GM21737 (cell line): ENCODE data around the gene PDCL3.

Source experiments
- ATAC-seq: cut with Tn5 transposase; IDR thresholded peaks from one replicate; pipeline ENCODE4 v1.9.1; 2021; ENCODE audit warnings: mild to moderate bottlenecking, moderate library complexity; ENCODE audit not compliant: unreplicated experiment

PDCL3 gene

DNA sequence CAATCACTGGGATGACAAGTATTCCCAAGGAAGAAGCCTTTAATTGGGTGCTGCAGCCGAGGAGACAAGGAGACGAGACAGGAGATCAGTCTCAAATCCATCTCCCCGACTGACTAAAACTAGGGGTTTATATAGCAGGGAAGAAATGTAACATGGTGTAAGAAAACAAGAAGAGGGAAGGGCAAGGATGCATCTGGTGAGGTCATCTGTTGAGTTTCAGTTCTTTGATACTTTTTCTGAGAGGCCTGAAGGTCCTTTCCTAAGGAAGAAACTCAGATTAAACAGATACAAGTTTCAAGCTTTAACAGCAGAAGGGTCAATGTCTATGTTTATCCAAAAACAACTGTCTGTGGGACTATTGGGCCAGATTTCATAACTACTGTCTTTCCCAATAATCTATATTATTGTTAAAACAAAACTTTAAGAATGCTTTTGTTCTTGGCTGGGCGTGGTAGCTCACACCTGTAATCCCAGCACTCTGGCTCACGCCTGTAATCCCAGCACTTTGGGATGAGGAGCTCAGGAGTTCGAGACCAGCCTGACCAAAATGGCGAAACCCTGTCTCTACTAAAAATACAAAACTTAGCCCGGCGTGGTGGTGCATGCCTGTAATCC lies 2.5 kb upstream of the PDCL3 start:
- ATAC-seq: no peak

DNA sequence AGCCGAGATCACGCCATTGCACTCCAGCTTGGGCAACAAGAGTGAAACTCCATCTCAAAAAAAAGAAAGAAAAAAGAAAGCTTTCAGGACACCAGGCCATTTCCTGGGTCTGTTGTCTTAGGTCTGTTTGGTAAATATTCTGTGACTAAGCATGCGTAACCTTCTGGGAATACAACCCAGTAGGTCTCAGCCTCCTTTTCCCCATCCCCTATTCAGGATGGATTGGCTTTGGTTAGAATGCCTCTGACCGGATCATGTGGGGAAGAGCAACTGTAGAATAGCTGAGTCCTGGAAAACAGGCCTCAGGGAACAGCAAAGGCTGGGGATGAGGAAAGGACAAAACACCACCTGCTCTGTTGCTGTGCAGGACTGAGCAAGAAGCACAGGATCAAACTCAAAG lies 1.6 kb upstream of the PDCL3 start:
- no peak for ATAC-seq

DNA sequence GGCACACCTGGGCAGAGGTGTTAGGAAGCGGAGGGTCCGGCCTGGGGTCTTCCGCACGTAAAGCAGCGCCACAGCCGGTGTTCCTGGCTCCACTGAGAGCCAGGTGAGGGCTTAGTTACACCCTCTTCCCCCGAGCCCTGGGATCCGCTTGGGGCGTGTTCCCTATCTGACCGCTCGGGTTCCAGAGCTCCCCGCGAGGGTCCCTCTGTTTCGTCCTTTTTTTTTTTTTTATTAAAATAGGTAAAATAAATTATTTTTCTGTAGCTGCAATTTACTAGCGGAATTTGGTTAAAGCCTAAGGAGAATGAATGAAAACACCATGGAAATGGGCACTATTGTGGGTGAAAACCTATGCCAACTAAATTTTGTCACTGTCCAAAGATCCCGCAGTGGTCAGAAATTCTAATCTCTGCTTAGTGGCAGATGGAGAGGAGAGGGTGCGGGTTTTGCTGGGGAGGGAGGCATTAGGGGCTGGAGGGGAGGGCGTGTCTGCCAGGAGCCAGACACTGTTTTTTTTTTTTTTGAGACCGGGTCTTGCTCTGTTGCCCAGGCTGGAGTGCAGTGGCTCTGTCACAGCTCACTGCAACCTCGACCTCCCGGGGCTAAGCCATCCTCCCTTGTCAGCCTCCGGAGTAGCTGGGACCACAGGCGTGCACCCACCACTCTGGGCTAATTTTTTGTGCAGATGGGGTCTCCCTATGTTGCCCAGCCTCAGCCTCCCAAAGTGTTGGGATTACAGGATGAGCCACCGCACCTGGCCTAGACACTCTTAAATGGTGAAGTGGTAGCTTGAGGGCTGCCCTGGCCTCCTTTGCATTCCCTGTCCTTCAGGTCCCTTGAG lies 834 bp downstream of the PDCL3 start:
- ATAC-seq: peak; percentile 6

GRCh38 chr2:100568989-100569388 lies 6.2 kb downstream of the PDCL3 start:
- no peak for ATAC-seq

DNA sequence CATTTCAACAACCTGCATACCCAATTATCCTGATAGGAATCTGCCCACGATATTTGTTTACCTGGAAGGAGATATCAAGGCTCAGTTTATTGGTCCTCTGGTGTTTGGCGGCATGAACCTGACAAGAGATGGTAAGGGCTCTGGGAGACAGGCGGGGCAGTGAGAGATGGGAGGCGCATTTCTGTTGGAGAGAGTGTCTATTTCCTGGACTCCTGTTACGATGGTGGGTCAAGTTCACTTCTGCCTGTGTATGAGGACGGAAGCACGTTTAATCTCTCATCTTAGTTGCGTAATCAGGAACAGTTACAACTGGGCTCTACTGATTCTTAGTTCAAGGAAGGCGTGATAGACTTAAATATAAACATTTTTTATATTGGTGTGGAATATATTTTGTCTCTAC lies 8.9 kb downstream of the PDCL3 start:
- ATAC-seq: no peak

DNA sequence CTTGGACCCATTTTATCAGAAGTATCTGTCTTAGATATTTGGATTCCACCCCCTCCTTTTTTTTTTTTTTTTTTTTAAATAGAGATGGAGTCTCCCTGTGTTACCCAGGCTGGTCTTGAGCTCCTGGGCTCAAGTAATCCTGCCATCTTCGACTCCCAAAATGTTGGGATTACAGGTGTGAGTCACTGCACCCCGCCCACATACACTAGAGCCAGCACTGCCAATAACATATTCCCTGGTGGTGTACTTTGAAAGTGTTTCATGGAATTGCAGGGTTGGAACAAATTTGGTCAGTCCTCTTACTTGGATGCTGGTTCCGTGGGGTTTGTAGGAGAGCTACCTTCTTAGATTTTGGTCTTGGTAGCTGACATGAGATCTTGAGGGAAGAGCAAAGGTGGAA lies 15.0 kb downstream of the PDCL3 start:
- ATAC-seq: no peak

DNA sequence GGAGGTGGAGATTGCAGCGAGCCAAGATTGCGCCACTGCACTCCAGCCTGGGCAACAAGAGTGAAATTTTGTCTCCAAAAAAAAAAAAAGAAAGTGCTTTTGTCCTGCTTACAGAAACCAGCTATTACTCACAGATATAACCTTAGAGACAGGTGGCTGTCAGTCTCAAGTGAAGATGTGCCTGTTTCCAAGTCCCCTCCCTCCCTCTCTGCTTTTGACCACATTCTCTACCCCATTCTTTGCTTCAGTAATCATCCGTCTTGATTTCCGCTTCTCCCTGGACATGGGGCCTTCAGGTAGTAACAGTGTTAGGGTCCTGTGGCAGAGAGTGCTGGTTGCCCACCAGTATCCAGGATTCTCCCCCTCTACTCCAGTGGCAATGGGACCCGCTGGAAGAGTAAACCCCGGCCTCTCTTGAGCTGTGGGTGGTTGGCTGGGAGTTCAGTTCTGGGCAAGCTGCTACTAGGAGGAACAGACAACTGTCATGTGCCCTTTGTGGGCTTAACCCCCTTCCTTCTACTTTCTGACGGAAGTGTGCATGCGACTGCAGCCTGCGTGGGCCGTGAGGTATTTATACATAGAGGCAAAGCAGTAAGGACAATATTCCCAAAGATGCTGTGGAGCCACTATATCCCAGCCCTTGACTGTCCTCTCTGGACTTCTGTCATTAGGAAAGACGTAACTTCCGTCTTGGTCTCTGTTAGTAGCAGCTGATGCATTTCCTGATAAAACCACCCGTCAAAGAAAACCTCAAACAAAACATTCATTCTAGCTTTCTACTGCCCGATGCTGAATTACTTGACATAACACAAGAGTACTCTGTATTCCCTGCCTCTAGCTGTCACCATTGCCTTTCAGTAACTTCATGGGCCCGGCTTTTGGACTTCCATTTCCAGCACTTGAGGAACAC lies 17.8 kb downstream of the PDCL3 start:
- peak; percentile 65 for ATAC-seq

DNA sequence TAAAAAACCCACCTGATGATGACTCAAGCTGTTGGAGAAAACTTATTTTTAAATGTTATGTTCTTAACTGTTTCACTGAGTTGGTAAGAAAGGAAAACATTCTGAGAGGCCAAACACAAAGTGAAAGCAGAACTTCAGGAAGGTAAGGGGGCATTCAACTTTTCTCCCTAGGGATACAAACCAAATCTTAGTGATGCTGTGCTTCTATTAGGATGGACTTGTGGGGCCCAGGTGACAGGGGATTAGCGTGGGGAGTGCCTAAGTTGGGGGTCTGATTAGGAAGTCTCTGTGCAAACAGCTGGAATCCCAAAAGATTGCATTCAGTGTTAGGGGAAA lies 18.5 kb downstream of the PDCL3 start:
- peak; percentile 12 for ATAC-seq

- ATAC-seq: no peak
Measured at GRCh38 chr2:100584816-100585215, 22.0 kb downstream of the PDCL3 start.

DNA sequence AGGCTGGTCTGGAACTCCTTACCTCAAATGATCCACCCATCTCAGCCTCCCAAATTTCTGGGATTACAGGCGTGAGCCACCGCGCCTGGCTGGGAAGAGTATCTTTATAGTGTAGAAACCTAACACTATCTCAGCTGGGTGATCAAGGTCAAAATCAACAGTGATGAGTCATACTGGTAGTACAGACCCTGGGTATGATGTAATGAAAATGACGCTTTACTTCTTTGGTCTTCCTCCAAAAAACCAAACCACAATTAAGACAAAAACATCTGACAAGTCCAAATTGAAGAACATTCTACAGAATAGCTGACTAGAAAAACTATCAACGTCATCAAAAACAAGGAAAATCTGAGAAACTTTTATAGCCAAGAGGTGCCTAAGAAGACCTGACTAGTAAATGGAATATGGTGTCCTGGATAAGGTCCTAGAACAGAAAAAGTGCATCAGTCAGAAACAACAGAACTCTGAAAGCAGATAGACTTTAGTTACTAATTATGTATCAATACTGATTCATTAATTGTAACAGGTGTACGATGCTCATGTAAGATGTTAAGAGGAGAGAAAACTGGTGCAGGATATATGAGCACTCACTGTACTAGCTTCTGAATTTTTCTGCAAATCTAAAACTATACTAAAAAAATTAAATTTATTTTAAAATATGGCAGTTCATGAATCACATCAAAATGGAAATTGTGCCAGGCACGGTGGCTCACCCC lies 25.4 kb downstream of the PDCL3 start:
- ATAC-seq: peak; percentile 68

DNA sequence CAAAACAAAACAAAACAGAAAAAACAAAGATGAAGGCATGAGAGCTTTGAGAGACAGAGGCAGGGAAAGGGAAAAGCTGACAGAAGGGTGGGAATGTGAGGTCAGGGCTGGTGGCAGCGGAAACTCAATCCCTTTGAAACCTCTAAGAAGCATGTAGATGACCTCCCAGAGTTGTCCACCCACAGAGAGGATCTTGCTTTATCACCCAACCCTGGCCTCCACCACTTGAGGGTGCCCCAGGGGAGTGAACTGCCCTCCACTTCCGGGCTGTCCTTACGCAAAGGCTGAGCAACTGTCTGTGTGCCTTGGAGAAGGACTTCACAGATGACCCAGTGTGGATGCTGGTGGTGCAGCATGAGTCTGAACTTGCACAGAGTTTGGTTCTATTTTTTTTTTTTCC lies 26.7 kb downstream of the PDCL3 start:
- ATAC-seq: no peak

- ATAC-seq: no peak
Measured at GRCh38 chr2:100592226-100592625, 29.4 kb downstream of the PDCL3 start.

DNA sequence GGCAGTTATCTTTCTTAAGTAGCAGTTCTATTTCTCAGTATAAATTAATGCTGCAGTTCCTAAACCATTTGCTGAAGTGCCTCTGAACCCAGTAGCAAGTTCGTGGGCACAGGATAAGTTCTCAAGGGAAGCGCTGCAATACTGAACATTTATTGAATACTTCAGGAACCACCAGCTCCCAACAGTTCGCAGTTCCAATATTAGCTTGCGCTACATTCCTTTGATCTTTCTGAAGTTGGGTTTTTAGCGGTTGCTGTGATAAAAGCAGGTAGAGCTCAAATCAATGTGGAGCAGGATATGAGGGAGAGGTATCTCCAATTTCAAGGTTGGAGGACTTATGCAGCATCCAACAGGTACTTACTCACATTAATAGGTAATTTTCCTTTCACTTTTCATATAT lies 33.7 kb downstream of the PDCL3 start:
- no peak for ATAC-seq

GRCh38 chr2:100599566-100599965 lies 36.8 kb downstream of the PDCL3 start:
- no peak for ATAC-seq

DNA sequence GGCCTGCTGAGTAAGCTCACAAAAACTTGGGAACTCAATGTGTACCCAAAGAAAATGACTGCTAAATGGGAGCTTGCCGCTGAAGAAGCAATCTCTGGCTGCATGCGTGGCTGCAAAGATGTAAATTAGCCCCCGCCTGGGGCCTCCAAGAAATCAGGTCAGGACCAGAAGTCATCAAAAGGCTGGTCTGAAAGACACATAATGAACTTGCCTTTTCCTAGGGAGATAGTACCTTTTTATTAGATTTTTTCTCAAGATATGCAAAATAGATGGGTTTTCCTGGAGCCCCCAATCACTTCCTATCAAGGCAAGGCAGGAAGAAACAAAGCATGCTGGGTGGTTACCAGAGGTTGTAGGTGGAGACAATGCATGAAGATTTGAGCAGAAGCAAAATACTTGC lies 38.9 kb downstream of the PDCL3 start:
- no peak for ATAC-seq

DNA sequence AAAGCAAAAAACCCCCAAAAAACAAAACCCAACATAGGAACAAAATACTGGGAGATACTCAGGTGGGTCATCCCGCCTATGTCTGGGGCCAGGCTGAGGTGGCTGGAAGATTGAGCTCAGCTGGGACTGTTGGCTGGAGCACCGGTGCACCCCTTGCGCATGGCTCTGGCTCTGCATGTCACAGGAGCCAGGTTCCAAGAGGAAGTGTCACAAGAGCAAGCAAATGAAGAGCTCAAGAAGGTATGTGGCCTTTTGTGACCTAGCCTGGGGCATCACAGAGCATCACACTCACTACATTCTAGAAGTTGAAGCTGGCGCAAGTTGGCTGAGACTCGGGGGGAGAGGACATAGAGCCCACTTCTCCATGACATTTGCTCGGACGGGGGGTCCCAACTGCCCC lies 40.6 kb downstream of the PDCL3 start:
- ATAC-seq: no peak

- no peak for ATAC-seq
Measured at GRCh38 chr2:100603948-100604633, 41.3 kb downstream of the PDCL3 start.

DNA sequence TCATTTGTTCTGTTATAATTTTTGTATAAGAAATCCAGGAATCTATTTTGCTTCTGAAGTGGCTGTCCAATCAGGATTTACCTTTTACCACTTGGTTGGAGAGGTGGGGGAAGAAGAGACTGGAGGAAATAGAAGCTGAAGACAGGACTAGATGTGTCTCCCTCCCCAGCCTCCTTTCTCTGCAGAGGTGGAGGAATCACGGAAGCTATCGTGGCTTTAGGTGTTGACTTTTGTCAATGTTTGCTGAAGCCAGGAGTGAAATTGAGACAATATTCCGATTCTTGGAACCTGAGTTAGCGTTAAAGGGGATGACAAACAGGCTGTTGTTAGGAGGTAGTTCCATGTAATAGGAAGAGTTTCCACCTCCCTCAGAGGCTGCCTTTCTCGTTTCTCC lies 43.5 kb downstream of the PDCL3 start:
- ATAC-seq: no peak

DNA sequence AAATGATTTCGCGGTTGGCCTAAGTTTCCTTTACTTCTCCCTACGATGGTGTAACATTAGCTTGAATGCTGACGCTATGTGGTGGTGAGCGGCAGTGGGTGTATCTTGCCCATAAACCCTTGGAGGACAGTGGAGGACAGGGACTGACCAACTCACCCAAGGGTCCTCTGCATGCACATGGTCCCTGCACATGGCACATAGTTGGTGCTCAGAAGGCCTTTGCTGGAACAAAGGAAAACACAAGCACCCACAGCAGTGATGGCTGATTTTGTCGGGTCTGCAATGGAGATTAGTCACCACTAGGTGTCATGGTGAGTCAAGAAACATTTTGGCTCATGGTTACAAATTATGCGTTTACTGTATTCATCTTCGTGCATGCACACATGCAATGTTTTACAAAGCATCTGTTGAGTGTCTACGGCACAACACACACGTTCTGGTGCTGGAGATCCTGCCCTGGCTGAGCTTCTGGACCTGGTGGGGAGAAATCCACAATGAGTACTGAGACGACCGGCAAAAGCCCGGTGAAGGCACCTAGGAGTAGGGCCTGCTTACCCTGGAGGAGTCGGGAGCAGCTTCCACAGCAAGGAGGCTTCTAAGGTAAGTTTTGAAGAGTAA lies 44.0 kb downstream of the PDCL3 start:
- no peak for ATAC-seq

DNA sequence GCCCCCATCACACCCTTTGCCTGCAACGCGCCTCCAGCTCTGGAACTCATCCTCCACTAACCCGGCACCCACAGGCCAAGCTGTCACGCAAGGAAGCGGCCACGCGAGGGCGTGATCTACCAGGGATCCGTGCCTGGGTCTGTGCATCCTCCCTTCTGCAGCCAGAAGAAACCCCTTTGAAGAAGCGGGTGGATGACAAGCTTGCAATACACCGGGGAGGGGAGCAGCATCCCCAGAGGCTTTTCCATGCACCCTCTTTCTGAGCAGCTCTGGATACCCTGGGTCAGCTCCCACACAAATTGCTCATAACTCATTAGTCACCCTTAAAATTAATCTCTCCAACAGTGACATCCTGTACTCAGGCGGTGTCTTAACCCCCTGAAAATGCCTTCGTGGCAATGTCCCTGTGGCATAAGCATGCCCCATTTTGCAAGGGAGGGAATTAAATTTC lies 47.6 kb downstream of the PDCL3 start:
- ATAC-seq: no peak
